ENCODE data around the gene SKI.

GRCh38 chr1:2334883-2335534 is 106.9 kb downstream of the SKI start:
- TF ChIP-seq CTCF (IDR thresholded peaks at IDR 0.05) (no peak), POLR2AphosphoS5 (IDR thresholded peaks at IDR 0.05) (no peak)

Data from transverse colon (tissue), 4 donors.